ENCODE data around the gene ALDH3B2. TPM values are rescaled to one million over a fixed set of nuclear protein-coding genes. Genes with fewer than 3 reads are reported as not detected.

ALDH3B2 gene
- total RNA-seq, 2 experiments from 2014 or later, result not detected

- no peaks in the 10 kb centered on the region for H3K9me3 Mint-ChIP-seq
- H3K4me1 Mint-ChIP-seq (ENCODE audit: low read depth), result no peaks in the 10 kb centered on the region
- intact Hi-C loops (cut with micrococcal nuclease), result no loop called here
- TF ChIP-seq CTCF (IDR thresholded peaks at IDR 0.05), result no peak
- H3K27ac Mint-ChIP-seq, result no peak overlapping the region
- CTCF ChIA-PET, result no interaction called here
- ATAC-seq, result no peak
- DNase-seq, result no peak
- H3K27me3 Mint-ChIP-seq, result no peaks in the 10 kb centered on the region
- H3K36me3 Mint-ChIP-seq (ENCODE audit: low read depth), result no peaks in the 10 kb centered on the region
- POLR2A ChIA-PET, result interaction anchor here (0.7 kb wide), 1 partner anchor 42 kb away, joined by 4 read pairs; no protein-coding TSS in a partner anchor
- H3K4me3 Mint-ChIP-seq, result no peak overlapping the region
These were observed 3.9 kb downstream of the ALDH3B2 start for GRCh38 chr11:67670316-67671210.

GRCh38 chr11:67668192-67668551 lies 6.3 kb downstream of the ALDH3B2 start:
- CTCF ChIA-PET, result interaction anchor here (0.7 kb wide), 1 partner anchor 317 kb away, joined by 3 read pairs; no protein-coding TSS in a partner anchor
- TF ChIP-seq CTCF (IDR thresholded peaks at IDR 0.05), result no peak
- DNase-seq (no peak), ATAC-seq (no peak)
- H3K27ac Mint-ChIP-seq, result no peak overlapping the region
- no peaks in the 10 kb centered on the region for H3K9me3 Mint-ChIP-seq
- H3K27me3 Mint-ChIP-seq, result no peaks in the 10 kb centered on the region
- H3K4me3 Mint-ChIP-seq, result no peak overlapping the region
- H3K4me1 Mint-ChIP-seq (ENCODE audit: low read depth), result no peaks in the 10 kb centered on the region
- intact Hi-C loops (cut with micrococcal nuclease), result no loop called here
- no peaks in the 10 kb centered on the region for H3K36me3 Mint-ChIP-seq (ENCODE audit: low read depth)
- POLR2A ChIA-PET, result no interaction called here

- H3K27ac Mint-ChIP-seq, result no peak overlapping the region
- no peak for TF ChIP-seq CTCF (IDR thresholded peaks at IDR 0.05)
- H3K27me3 Mint-ChIP-seq, result no peaks in the 10 kb centered on the region
- ATAC-seq, result no peak
- H3K4me3 Mint-ChIP-seq, result no peak overlapping the region
- no peaks in the 10 kb centered on the region for H3K36me3 Mint-ChIP-seq (ENCODE audit: low read depth)
- ChIA-PET POLR2A (interaction anchor here (0.6 kb wide), 1 partner anchor 40 kb away, joined by 3 read pairs; no protein-coding TSS in a partner anchor), CTCF (interaction anchor here (0.7 to 1.1 kb wide), 2 partner anchors 9 to 316 kb away, joined by 3 to 4 read pairs; no protein-coding TSS in a partner anchor)
- H3K9me3 Mint-ChIP-seq, result no peaks in the 10 kb centered on the region
- H3K4me1 Mint-ChIP-seq (ENCODE audit: low read depth), result no peaks in the 10 kb centered on the region
- no peak for DNase-seq
- intact Hi-C loops (cut with micrococcal nuclease), result no loop called here
These were observed 6.8 kb downstream of the ALDH3B2 start for GRCh38 chr11:67667490-67668191.

GRCh38 chr11:67666676-67667489 lies 7.5 kb downstream of the ALDH3B2 start:
- POLR2A ChIA-PET, result no interaction called here
- H3K27ac Mint-ChIP-seq, result no peak overlapping the region
- ATAC-seq, result no peak

More at GRCh38 chr11:67666676-67667489, 7.5 kb downstream of the ALDH3B2 start:
- no peaks in the 10 kb centered on the region for H3K27me3 Mint-ChIP-seq
- CTCF ChIA-PET, result interaction anchor here (1.1 kb wide), 1 partner anchor 8 kb away, joined by 4 read pairs; no protein-coding TSS in a partner anchor
- intact Hi-C loops (cut with micrococcal nuclease), result no loop called here
- DNase-seq, result no peak
- no peaks in the 10 kb centered on the region for H3K36me3 Mint-ChIP-seq (ENCODE audit: low read depth)
- no peaks in the 10 kb centered on the region for H3K9me3 Mint-ChIP-seq
- H3K4me3 Mint-ChIP-seq, result no peak overlapping the region
- no peak for TF ChIP-seq CTCF (IDR thresholded peaks at IDR 0.05)
- H3K4me1 Mint-ChIP-seq (ENCODE audit: low read depth), result no peaks in the 10 kb centered on the region
